D341Med (cell line): ENCODE results near the gene PHLPP1.

Experiments
- DNase-seq: peaks from one replicate; pipeline ENCODE4 v3.0.0; 2012; ENCODE audit warnings: low spot score

PHLPP1 gene

GRCh38 chr18:62942578-62942977 lies 227.2 kb downstream of the PHLPP1 start:
- no peak for DNase-seq

GRCh38 chr18:62944454-62944853 lies 229.1 kb downstream of the PHLPP1 start:
- DNase-seq, result no peak

- DNase-seq, result no peak
Measured at GRCh38 chr18:62948788-62949187, 233.4 kb downstream of the PHLPP1 start.

- no peak for DNase-seq
Measured at GRCh38 chr18:62950246-62950645, 234.9 kb downstream of the PHLPP1 start.

GRCh38 chr18:62952807-62953206 lies 237.5 kb downstream of the PHLPP1 start:
- DNase-seq, result no peak

GRCh38 chr18:62953663-62954062 lies 238.3 kb downstream of the PHLPP1 start:
- DNase-seq, result no peak

DNA sequence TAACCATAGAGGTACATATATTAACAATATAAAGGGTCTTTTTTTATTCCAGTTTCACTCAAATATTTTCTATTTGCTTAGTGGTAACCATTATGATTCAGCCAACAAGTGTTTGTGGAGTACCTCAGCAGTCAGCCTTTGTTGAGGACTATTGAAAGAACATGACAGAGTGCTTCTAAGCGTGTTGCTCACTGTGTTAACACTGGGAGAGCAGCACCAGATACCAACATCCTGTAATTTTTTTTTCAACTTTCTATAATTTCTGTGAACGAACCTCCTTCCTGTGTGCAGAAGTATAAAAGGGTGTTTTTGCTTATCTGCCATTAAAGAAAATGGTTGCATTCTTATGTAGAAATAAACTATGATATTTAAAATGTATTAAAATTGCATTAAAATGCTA lies 239.0 kb downstream of the PHLPP1 start:
- no peak for DNase-seq

DNA sequence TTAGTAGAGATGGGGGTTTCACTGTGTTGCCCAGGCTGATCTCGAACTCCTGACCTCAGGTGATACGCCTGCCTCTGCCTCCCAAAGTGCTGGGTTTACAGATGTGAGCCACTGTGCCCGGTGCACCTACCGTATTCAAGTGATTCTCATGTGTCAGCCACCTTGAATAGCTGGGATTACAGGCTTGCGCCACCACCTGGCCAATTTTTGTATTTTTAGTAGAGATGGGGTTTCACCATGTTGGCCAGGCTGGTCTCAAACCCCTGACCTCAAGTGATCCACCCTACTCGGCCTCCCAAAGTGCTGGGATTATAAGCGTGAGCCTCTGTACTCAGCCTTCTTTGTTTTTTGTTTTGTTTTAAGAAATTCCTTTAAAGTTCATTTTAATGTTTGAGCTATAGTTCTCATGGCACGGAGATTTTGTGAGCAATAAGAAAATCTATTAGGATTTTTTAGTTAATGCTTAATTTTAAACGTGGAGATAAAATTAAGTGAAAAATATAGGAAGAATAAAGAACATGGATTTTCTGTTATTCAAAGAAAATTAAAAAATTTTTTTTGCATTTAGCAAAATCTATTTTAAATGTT lies 242.6 kb downstream of the PHLPP1 start:
- DNase-seq, result no peak

GRCh38 chr18:62959481-62959880 lies 244.1 kb downstream of the PHLPP1 start:
- no peak for DNase-seq

DNA sequence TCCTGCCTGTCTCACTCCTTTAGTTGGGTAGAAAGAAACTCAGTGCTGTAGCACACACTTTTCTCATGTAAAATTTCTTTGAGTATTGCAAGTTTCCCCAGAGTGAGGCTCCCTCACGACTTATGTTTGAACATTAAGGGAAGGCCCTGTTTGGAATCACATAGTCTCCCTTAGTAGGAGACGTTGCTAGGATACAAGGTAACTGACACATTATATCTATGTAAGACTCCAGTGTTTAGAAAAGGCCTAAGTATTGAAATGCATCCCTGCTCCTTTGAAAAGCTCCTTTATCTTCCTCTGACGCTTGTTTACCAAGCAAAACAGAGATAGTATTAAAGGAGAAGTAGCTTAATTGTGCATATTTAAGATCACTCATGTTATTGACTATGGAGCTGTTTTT lies 248.2 kb downstream of the PHLPP1 start:
- no peak for DNase-seq

- DNase-seq, result no peak
Measured at GRCh38 chr18:62964432-62964831, 249.1 kb downstream of the PHLPP1 start.

- DNase-seq, result no peak
Measured at GRCh38 chr18:62967089-62967488, 251.7 kb downstream of the PHLPP1 start.

DNA sequence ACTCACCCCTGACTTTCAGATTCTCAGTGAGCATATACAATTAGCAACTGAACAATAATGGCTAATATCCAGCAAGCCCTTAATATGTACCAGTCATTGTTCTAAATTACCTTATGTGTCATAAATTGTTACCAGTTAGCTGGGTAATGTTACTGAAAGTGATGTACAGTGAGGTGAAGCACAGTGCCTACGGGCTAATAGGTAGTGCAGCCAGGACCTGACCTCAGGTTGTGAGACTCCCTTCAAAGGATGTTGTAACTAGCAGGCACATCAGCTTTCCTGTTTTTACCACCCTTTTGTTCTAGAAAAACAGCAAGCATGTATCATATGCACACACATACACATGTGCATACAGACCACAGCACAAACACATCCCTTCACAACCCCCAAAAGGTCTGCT lies 258.3 kb downstream of the PHLPP1 start:
- DNase-seq, result no peak

GRCh38 chr18:62974388-62974787 lies 259.0 kb downstream of the PHLPP1 start:
- DNase-seq, result no peak

DNA sequence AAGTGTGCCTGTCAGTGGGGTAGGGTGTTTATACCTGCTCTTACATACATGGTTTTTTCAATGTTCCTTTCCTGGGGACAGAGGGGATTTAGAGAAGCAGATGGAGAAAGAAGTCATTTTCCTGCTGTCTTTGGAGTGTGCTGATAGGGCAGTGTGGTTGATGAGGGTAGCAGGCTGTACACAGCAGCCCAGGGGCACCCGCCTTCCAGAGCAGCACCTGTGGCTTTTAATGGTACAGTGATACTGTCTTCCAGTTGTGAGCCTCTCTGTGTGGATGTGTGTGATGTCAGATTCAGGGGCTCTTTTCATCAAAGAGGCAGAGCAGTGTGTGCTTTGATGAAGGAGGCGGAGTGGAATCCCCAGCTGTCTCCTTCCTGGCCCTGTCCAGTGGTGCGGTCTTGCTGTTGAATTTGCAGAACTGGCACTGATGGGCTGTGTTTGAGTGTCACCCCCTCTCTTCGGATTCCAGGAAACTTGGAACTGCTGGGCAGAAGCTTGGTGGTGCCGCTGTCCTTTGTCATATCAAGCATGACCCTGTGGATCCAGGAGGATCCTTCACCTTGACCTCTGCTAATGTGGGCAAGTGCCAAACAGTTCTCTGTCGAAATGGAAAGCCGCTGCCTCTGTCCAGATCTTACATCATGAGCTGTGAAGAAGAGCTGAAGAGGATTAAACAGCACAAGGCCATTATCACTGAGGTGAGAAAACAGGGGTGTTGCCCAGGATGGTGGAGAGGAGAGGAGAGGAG lies 259.8 kb downstream of the PHLPP1 start:
- DNase-seq, result no peak

GRCh38 chr18:62975785-62976184 lies 260.4 kb downstream of the PHLPP1 start:
- DNase-seq, result no peak

DNA sequence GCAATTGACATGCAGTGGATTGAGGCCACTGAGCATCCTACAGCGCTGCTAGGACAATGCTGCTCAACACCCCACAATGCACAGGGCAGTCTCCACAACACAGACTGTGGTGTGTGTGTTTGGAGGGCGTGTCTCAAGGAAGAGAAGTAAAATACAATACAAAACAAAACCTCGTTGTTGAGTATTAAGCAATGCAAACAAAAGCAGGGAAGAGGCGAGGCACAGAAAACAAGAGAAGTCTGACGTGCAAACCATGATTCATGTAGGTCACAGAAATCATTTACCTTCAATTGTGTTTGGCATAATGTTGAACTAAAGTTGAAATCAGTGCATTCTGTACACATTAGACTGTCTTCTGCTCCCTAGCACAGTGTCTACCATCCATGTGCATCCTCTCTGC lies 260.9 kb downstream of the PHLPP1 start:
- no peak for DNase-seq

DNA sequence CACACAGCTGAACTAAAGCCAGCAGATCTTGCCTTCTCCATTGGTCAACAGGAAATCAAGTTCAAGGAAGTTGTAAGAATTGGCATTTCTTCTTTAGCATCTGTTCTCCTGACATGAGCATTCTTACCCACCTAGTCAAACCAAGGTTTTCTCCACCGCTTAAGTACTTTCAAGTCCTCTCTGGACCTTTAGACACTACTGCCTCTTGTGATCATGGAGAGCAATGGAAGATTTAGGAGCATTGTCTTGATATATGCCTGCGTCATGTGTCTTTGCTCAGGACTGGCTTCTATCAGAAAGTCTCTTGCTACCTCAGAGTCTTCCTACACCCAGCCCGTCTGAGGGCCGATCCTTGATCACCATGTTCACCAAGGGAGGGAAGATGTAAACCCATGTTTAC lies 262.2 kb downstream of the PHLPP1 start:
- DNase-seq, result no peak

DNA sequence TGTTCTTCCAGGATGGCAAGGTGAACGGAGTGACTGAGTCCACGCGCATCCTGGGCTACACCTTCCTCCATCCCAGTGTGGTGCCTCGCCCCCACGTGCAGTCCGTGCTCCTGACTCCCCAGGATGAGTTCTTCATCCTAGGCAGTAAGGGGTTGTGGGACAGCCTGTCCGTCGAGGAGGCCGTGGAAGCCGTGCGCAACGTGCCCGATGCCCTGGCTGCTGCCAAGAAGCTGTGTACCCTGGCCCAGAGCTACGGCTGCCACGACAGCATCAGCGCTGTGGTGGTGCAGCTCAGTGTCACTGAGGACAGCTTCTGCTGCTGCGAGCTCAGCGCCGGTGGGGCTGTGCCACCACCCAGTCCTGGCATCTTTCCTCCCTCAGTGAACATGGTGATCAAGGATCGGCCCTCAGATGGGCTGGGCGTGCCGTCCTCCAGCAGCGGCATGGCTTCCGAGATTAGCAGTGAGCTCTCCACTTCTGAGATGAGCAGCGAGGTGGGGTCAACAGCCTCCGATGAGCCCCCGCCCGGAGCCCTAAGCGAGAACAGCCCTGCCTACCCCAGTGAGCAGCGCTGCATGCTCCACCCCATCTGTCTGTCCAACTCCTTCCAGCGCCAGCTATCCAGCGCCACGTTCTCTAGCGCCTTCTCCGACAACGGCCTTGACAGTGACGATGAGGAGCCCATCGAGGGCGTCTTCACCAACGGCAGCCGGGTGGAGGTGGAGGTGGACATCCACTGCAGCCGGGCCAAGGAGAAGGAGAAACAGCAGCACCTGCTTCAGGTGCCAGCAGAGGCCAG lies 263.1 kb downstream of the PHLPP1 start:
- no peak for DNase-seq

- DNase-seq, result no peak
Measured at GRCh38 chr18:62979176-62979575, 263.8 kb downstream of the PHLPP1 start.

GRCh38 chr18:62979900-62980299 lies 264.6 kb downstream of the PHLPP1 start:
- no peak for DNase-seq

DNA sequence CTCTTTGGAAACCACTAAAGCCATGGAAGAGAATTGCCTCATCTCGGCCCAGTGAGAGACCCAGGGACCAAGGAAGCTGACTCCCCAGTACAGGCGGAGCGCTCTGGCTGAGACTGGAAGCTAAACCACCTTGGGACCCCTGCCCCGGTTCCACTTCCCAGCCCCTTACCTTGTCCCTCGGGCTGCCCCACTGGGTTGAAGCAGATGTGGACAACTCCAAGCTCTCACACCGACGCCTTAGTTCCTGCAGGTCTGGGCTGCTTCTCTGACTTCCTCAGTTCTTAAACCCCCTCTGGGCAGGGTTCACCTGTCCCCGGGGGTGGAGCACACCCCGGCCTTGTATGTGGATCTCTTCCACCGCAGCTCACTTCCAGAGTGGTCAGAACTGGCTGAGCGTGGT lies 266.2 kb downstream of the PHLPP1 start:
- DNase-seq, result no peak

- DNase-seq, result peak; percentile 83
Measured at GRCh38 chr18:62982600-62983251, 267.4 kb downstream of the PHLPP1 start.
